DMS53 (cell line): ENCODE results near the gene OR2AE1.
A peak's percentile ranks its signal among the peaks of the same experiment; 100 is the strongest.

ENCODE experiments used
- DNase-seq: peaks from one replicate; lab custom pipeline; 2025; lab: John Stamatoyannopoulos, UW

Gene OR2AE1

GRCh38 chr7:99860281-99861127 is 16.3 kb downstream of the OR2AE1 start:
- DNase-seq: no peak

DNA sequence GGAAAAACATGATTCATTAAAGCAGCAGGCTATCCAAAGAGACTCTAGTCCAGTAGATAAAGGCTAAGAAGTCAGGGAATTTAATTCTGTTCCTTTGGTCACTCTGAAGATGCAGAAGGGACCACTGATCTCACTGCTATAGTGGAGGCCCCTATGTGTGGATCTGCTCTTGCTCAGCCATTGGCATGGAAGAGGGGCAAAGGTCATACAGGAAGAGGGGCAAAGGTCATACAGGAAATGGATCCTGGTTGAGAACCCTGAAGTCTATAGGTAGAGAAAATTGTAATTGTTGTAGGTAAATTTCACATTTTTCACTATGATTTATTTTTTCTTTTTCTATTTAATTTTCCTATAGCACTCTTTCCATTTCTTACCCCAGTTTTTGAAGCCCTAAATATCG is 21.6 kb downstream of the OR2AE1 start:
- DNase-seq: no peak

DNA sequence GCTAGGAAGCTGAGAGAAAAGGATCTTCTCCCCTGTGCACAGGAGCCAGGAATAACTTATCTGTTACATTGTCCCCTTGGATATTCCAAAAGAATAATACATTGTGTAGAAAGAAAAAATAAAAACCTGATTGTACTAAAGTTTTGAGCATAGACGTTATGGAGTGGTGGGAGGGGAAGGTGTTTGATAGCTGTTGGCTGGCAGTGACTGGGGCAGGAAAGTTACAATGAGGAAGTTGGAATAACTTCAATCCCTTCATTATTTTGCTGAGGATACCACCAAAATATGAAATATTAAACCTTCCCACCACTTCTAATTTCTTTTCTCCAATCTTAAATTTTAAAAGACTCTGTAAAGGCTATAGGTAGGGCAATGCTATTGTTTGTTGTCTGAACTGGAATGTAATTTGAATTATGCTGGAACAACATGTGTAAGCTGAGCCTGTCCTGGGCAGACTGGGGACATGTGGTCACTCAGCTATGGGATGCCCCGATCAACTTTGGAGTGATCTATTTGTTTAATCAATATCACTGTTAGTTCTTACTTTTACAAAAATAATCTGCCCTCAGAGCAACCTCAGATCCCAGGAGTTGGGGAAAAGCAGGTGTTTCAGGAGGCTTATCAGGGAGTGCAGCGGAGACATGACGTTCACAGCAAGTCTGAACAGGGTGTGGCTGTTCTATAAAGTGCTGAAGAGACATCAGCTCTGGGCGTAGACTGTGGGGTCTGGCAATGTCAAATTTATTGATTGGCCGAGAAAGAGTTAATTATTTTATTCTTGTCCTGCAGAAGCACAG is 28.2 kb downstream of the OR2AE1 start:
- DNase-seq: no peak

GRCh38 chr7:99844328-99844727 is 32.5 kb downstream of the OR2AE1 start:
- DNase-seq: no peak

DNA sequence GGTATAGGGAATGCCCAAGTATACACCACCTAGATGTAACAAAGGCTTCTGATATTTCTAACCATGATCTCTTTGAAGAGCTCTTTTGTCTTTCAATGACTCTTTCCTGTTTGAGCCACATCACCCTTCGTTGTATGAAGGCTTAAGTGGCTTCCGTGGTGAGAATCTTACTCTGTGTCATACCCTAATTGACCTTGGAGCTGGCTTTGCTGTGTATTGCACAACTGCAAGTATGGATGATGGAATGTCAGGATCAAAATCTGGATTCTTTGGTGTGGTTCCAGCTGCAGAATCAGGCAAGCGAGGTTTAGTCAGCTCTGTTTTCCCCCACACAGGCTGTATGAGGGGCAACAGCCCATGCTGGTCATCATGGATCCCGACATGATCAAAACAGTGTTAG is 33.0 kb downstream of the OR2AE1 start:
- DNase-seq: peak; percentile 24

DNA sequence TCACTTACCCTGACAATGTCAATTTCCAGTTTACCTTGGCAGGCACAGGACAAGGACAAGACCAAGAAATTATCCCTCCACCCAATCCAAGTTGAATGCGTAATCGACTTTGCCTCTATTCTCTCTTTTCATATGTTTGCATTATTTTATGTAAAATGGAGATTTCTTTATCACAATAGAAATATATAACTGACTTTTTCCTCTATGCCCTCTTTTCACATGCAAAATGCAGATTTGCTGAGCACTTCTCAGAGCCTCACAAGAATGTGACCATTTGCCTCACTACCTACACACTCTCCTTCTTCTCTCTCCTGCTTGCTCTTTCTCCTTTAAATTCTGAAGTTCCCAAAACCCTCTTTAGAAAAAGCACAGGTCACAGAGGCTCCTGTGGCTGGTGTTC is 33.9 kb downstream of the OR2AE1 start:
- DNase-seq: no peak

DNA sequence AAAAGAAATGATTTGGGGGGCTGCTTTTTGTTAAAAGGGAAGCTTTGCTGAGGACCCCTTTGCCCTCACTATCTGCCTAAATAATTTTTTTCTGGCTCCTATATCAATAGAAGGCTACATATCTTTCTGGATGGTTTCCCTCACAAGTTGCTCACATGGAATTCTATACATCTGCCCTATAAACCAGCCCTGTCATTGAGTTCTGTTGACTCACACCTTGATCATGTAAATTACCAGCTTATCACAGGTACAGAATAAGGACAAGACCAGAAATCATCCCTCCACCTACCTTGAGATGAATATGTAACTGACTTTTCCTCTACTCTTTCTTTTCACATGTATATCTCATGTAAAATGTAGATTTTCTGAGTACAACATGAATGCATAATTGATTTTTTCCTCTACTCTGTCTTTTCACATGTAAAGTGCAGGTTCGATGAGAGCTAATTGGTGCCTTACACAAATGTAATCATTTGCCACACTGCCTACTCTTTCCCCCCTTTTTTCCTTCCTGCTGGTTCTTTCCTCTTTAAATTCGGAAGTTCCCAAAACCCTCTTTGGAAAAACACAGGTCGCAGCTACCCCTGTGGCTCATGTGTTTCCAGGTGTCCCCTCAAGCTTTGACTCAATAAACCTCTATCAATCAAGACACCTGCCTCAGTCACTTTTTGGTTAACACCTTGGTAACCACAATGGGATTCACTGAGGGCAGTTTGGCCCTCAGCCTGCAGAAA is 36.5 kb downstream of the OR2AE1 start:
- peak; percentile 36 for DNase-seq

GRCh38 chr7:99839287-99840021 is 37.4 kb downstream of the OR2AE1 start:
- DNase-seq: peak; percentile 68

GRCh38 chr7:99837649-99838361 is 39.0 kb downstream of the OR2AE1 start:
- peak; percentile 55 for DNase-seq

GRCh38 chr7:99835189-99835588 is 41.6 kb downstream of the OR2AE1 start:
- no peak for DNase-seq

GRCh38 chr7:99834382-99834781 is 42.5 kb downstream of the OR2AE1 start:
- DNase-seq: no peak

DNA sequence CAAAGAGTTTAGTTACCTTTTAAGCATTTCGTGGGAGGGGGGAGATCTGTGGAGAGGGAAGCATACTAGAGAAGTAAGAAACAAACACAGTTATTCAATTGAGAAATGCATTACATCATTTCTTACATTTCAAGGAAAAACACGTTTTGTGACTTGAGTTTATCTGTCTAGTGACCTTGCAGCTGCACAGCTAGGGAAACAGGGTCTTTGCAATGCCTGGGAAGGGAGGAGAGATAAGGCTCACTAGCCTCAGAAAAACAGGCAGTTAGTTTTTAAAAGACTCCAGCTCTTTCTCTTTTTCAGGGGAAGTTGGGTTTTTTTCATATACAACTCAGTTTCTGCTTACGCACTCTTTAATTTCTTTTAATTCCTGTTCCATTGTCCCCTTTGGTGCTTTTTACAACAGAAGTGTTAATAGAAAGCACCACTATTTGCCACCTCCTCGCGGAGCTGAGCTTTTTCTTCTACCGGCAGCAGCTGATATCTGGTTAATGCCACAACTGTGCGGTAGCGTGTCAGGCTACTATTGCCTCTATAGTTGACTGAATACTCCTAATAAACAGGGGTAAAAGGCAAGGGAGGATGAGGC is 43.5 kb downstream of the OR2AE1 start:
- no peak for DNase-seq

GRCh38 chr7:99831595-99831994 is 45.2 kb downstream of the OR2AE1 start:
- DNase-seq: no peak

DNA sequence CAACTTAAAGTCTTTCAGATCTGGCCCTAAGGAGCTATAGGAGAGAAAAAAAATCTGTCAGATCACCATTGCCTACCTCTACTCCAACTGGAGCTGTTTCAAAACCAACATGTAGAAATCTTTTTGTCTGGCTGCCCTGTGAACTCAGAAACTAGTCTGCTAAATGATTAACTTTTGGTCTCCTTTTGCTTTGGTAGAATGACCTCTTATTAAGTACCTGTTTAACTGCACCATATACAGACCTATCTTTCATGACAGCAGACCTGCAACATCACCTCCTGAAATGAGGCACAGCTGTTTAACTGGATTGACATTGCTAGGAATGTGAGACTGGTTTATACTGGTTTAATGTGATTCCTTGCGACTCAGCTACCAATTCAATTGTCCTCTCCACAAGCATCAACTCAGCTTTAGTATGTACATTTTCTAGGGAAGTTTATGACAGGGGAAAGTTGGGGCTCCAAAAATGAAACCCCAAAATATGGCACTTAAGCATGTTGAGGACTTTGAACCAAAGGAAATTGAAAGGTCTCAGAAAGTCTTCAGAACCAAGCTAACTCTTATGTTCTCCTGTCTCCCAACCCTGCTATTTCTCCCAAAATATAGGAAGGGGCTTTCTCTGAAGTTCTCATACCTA is 47.2 kb downstream of the OR2AE1 start:
- peak; percentile 60 for DNase-seq

DNA sequence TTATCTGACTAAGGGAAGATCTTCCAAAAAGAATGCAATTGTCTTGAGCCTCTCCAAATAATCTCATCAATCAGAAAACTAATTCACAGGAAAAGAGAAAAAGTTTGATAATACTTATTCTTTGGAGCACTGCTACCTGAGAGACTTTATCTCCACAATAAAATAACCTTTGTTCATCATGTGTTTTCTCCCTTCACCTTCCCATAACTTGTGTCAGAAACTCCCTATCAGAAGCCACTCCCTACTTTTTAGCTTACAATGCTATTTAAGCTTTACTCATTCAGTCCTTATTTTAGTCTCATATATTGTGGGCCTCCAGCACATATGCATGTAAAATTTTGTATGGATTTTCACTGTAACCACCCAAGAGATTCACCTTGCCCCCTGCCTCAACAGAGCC is 48.0 kb downstream of the OR2AE1 start:
- no peak for DNase-seq

DNA sequence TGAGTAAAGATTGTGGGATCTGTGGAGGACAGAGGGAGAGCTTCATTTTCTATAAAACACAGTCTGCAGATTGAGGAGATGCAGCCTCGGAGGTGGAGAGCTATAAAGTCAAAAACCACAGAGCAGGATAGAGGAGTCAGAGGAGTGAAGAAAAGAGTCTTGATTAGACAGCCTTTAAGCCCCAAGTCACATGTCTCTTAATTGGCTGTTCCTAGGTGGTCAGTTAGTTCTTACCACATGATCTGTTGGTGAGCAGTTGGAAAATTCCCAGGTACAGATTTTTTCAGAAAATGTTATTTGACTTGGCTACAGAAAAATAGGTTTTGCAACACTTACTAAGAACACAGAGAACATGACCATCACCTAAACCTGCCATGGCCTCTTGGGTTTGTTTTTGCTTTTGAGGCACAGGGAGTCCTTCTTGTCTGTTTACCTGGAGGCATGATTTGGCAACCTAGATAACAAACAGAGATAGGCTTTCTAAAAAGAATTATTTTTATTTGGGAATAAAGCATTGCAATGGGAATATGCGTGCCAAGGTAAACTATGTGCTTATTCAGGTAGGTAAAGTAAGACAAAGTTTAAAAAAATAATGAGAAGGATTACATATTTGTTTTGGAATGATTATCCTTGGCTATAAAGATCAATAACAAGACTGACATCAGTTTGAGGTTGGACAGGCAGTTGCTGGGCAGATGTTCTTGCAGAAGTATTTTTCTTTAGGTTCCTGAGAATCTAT is 49.6 kb downstream of the OR2AE1 start:
- no peak for DNase-seq
